ENCODE data around the gene ADAMTS16. TPM values are rescaled to one million over a fixed set of nuclear protein-coding genes. Genes with fewer than 3 reads are reported as not detected.

ADAMTS16 gene
- total and polyA plus RNA-seq, 2 donors (not counting 3 experiments of a cell fraction or from before 2014, with no cell fraction given), result not detected

GRCh38 chr5:5198135-5198534, 58.0 kb downstream of the ADAMTS16 start:
- Histone ChIP-seq H4K20me1 (replicated peaks; ENCODE audit: control insufficient read depth, extremely low read depth, insufficient read depth, low read length) (no peaks in the 10 kb centered on the region), H3K9me1 (replicated peaks; ENCODE audit: control insufficient read depth, extremely low read depth, insufficient read depth, low read length) (no peaks in the 10 kb centered on the region), H3K9me3 (replicated peaks; ENCODE audit: control insufficient read depth, insufficient read depth, low read length) (peaks cover 2% of the 10 kb centered on the region), H3K4me1 (ENCODE audit: control insufficient read depth, extremely low read depth, insufficient read depth, low read length) (no peaks in the 10 kb centered on the region), H2AFZ (ENCODE audit: low read depth, low read length) (no peak overlapping the region), H3K4me2 (ENCODE audit: insufficient read depth, low read length) (no peak overlapping the region), H3K36me3 (ENCODE audit: control insufficient read depth in 2 of 2, extremely low read depth in 1 of 2, insufficient read depth in 2 of 2, low read length in 2 of 2) (no peaks in the 10 kb centered on the region), H3K27ac (ENCODE audit: insufficient read depth, low read depth, low read length) (no peak overlapping the region), H3K27me3 (ENCODE audit: control insufficient read depth in 2 of 2, insufficient read depth in 2 of 2, low read length in 2 of 2) (no peaks in the 10 kb centered on the region), H3K79me2 (ENCODE audit: control insufficient read depth, insufficient read depth, low read length) (no peaks in the 10 kb centered on the region), H3K4me3 (replicated peaks in 1 of 3; ENCODE audit: insufficient read depth in 1 of 3, low read depth in 1 of 3, low read length in 3 of 3) (no peak overlapping the region), H3K9ac (replicated peaks; ENCODE audit: extremely low read depth, insufficient read depth, low read length) (no peak overlapping the region)
- dilution Hi-C loops (cut with MboI; ENCODE audit: extremely low pct_ligation_motif_present, low sequenced_read_pairs) (no loop called here), intact Hi-C loops (cut with micrococcal nuclease) (no loop called here)
- FAIRE-seq (no peak), DNase-seq (ENCODE audit: low read depth, low spot score) (no peak)
- BruUV-seq (replicated peaks), result no TSS peak
- TF ChIP-seq JUN (IDR thresholded peaks at IDR 0.05; ENCODE audit: borderline replicate concordance, insufficient read depth, insufficient read length, low read depth) (no peak), FOS (IDR thresholded peaks at IDR 0.05; ENCODE audit: borderline replicate concordance, insufficient read depth, low read length) (no peak), MYC (IDR thresholded peaks at IDR 0.05; ENCODE audit: low read depth, low read length) (no peak), EZH2 (IDR thresholded peaks at IDR 0.05; ENCODE audit: borderline replicate concordance, low read depth, low read length, severe bottlenecking) (no peak), CTCF (IDR thresholded peaks at IDR 0.05; ENCODE audit: extremely low read depth in 1 of 2, insufficient read depth in 1 of 2, low read depth in 1 of 2, low read length in 2 of 2) (no peak), GATA2 (IDR thresholded peaks at IDR 0.05; ENCODE audit: insufficient read depth, insufficient read length, low read depth, low read length) (no peak), POLR2A (IDR thresholded peaks at IDR 0.05; ENCODE audit: low read depth, low read length) (no peak), POLR2AphosphoS5 (IDR thresholded peaks at IDR 0.05; ENCODE audit: insufficient read depth, low read depth, low read length) (no peak), MAX (IDR thresholded peaks at IDR 0.05; ENCODE audit: insufficient read depth, insufficient read length) (no peak)
- ChIA-PET POLR2A (no interaction called here), CTCF (no interaction called here)

All from endothelial cell of umbilical vein (primary cell).